HTERT RPE-1 (cell line): ENCODE results near the gene NEU4.
"Not testable (repeated sequence)": the region's sequence is repeated elsewhere in the genome, so short reads cannot be mapped to it uniquely, and the experiment has no call there.

Experiments used
- in situ Hi-C: fragments of 300-500 bp; cut with MboI; formaldehyde crosslinking; loops from 4 replicates; pipeline ENCODE4 v1.14.3; 2020; ENCODE audit warnings: low sequenced_read_pairs

NEU4 gene

DNA sequence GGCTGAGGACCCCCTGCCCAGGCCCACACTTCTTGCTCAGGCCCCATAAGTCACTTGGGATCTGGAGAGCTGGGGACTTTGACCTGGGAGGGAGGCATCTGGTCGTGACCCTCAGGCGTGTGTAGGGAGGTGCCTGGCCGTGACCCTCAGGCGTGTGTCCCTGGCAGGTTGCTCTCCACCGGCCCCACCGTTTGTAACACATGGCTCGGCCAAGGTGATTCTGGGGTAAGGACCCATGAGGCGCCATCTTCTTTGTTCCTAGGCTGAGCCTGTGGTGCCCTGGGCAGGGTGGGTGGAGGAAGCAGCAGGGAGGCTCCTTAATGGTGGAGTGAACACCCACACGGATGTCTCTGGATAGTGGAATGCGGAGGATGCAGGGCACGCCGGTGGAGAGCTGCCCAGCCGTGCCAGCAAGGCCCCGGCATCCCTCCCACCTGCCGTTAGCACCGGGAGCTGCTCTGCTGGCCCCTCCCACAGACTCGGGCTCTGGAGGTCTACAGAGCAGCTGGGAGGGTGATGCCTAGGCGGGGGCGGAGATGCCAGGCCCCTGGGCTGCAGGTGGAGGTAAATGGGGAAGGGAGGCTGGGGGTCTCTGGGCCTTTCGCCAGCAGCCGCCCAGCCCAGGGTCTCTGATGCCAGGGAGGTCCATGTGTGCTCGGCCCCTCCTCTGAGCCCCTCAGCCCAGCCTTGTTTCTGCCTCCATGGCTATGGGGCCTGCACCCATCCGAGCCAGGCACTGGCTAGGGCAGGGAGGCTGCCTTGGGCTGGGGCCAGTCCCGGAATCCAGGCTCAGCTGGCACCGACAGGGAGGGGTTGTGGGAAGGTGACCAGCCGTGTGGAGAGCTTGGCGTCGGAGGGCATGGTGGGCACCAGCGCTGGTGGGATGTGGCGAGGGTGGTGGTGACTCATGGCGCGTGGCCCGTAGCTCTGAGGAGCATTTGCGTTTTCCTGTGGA, 33.5 kb upstream of the NEU4 start:
- in situ Hi-C loops, result no loop called here

GRCh38 chr2:241776336-241777169, 32.4 kb upstream of the NEU4 start, which contains the start of gene GAL3ST2:
TSS of gene GAL3ST2 (plus strand) at chr2:241776822. CDS start at chr2:241776956, 134 bp downstream.
- in situ Hi-C loops, result no loop called here

- in situ Hi-C loops, result no loop called here
Measured at GRCh38 chr2:241777170-241777685, 31.8 kb upstream of the NEU4 start.

GRCh38 chr2:241777686-241778627, 31.0 kb upstream of the NEU4 start:
- in situ Hi-C loops, result no loop called here

DNA sequence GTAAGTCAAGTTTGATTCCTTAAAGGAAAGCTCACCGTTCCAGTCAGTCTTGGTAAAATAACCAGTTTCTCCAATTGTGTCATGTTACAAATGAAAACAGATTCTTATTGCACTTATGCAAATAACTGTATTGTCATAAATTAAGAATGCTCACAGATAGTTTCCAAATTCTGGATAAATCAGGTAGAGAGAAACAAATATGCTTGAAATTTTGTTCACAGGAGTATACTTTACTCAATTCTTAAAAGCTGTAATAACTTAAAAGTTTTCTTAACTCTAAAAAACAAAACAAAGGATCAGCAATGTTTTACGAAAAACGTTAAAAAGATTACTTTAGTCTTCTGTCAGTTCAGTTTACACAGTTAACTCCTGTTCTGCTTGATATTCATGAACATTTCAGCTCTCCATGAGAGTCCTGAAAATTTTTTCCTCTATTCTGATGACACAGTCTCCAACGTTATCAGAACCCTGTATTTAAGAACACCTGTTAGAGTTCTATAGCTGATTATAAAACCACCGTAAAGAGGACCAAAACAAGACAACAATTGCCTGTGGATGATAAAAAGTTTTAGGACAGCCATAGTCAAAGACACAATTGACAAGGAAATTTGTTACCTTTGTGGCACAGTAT, 27.9 kb upstream of the NEU4 start:
- in situ Hi-C loops, result no loop called here

GRCh38 chr2:241782053-241782452, 26.9 kb upstream of the NEU4 start:
- in situ Hi-C loops, result not testable (repeated sequence)

GRCh38 chr2:241788135-241788534, 20.9 kb upstream of the NEU4 start:
- in situ Hi-C loops, result no loop called here

DNA sequence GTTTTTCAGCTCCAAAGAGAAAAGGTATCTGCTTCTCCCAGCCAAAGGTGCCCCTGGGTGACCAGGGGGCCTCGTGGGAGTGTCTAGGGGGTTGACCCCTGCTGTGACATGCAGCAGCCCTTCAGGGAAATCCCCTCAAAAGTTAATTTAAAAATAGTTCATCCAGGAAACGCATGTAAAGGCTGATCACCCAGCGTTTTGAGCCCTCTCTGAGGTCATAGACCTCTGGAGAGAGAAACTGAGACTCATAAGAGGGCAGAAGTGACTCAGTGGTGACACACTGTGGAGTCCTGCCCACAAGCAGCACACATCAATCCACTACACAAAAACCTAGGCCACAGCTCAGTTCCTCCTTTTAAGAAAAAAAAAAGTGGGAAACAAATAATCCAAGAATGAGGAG, 20.4 kb upstream of the NEU4 start:
- in situ Hi-C loops, result no loop called here

- in situ Hi-C loops, result not testable (repeated sequence)
Measured at GRCh38 chr2:241791385-241791784, 17.6 kb upstream of the NEU4 start.

DNA sequence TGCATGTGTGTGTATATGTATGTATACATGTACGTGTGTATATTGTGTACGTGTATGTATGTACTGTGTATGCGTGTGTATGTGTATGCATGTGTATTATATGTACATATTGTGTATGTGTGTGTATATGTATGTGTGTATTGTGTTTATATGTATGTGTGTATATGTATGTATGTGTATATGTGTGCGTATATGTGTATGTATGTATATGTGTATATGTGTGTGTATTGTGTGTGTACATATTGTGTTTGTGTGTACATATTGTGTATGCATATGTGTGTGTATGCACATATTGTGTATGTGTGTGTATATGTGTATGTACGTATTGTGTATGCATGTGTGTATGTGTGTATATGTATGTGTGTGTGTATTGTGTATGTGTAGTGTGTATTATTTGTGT, 15.6 kb upstream of the NEU4 start:
- in situ Hi-C loops, result no loop called here

DNA sequence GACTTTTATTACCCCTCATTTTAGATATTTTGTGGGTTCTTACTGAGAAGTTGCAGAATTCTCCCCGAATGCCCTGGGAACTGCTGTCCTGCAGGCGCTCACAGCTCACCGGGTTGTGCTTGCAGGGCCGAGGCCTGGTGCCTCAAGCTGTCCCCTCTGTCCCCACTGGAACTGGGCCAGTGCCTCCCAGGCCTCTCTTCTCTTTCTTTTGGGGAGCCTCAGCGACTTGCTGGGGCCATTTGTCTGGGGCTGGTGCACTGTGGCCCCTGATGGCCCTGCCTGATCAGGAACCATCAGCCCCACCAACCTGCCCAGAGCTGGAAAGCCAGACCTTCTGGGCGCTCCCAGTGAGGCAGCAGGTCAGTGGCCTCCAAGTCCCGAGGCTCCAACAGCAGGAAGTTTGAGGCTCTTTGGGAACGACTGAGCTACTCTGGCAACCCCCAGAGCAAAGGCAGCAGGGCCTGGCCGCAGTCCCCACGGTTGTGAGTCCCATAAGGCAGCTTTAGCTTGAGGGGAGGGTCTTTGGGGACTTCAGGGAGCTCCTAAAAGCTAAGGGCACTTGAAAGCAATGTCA, 14.7 kb upstream of the NEU4 start:
- in situ Hi-C loops, result no loop called here

DNA sequence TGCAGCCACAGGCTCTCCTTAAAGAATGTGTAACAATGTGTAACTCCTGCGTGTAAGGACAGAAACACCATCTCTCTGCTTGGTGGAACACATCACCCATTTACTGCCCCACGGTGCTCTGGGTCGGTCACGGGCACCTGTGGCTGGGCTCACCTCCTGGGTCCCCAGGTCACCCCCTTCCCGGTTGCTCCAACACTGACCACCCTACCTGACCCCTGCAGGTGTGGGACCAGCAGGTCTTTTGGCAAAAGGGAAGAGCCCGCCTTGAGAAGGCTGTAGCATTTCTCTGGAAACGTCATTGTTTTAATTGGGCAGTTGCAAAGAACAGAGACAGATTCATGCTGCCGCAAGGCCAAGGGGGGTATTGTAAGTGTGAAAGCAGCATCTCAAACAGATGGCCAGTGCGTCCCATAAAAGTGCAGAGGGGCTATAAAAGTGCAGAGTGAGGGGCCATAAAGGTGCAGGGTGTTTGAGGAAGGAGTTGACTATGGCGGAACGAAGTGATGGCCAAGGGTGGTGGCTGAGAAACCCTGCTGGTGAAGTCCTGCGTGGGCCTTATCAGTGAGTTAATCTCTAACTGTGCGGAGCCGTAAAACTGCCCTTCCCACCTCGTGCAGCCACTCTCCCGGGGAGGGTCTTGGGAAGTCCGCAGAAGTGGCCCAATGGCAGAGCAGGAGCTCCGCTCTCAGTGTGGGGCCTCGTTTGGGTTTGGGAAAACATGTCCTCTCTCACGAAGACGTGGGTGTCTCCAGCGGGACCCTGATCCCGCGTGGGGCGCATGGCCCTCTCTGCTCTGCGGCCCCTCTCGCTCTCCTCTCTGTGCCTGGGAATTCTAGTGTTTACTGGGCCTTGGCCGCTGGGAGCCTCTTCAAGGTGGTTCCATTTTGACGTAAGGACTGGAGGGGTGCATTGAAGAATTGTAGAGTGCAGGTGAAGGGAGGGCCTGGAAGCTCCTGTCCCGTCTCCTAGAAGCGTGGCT, 13.7 kb upstream of the NEU4 start:
- in situ Hi-C loops, result no loop called here

GRCh38 chr2:241796209-241796608, 12.8 kb upstream of the NEU4 start:
- in situ Hi-C loops, result no loop called here

- in situ Hi-C loops, result no loop called here
Measured at GRCh38 chr2:241796610-241797138, 12.3 kb upstream of the NEU4 start.

GRCh38 chr2:241797441-241798080, 11.4 kb upstream of the NEU4 start:
- in situ Hi-C loops, result no loop called here

GRCh38 chr2:241798081-241798630, 10.8 kb upstream of the NEU4 start:
- in situ Hi-C loops, result no loop called here
